Transverse colon (tissue), 3 donors: ENCODE data around the gene PIP5K1B.

ENCODE experiments used
- POLR2A ChIP-seq: fragments of 450-650 bp; IDR thresholded peaks from one replicate; pipeline ENCODE4 v1.6.1; 2016; ENCODE audit warnings: antibody characterized with exemption, mild to moderate bottlenecking, moderate library complexity
- TF ChIP-seq, protein P1 (sequence below), 5 experiments: fragments of 200-600 bp in 3 of 5; fragments of 450-650 bp in 2 of 5; sonication (generic) in 3 of 5; IDR thresholded peaks; 1 replicate in 2 of 5; 2 replicates in 3 of 5; pipeline ENCODE4 v1.5.1; 2016 to 2017; ENCODE audit warnings: antibody characterized with exemption in 5 of 5, inconsistent platforms in 3 of 5, mild to moderate bottlenecking in 2 of 5, moderate library complexity in 1 of 5

DNA sequence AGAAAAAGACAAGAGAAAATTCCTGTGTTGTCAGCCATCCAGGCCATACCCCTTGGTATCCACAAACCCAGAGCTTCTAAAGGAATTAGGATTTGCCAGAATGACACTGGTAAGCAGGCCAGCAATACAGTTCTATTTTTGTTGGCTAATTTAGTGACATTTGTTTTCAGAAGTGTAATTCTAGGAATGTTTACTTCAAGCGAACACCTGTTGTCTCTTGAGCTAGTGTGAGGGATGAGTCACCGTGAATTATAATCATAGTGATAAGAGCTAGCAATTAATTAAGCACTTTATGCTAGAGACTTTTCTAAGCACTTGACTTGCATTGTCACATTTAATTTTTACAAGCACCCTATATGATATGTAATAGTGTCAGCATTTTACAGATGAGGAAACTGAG is 209.7 kb downstream of the PIP5K1B start:
- TF ChIP-seq, protein P1, sequence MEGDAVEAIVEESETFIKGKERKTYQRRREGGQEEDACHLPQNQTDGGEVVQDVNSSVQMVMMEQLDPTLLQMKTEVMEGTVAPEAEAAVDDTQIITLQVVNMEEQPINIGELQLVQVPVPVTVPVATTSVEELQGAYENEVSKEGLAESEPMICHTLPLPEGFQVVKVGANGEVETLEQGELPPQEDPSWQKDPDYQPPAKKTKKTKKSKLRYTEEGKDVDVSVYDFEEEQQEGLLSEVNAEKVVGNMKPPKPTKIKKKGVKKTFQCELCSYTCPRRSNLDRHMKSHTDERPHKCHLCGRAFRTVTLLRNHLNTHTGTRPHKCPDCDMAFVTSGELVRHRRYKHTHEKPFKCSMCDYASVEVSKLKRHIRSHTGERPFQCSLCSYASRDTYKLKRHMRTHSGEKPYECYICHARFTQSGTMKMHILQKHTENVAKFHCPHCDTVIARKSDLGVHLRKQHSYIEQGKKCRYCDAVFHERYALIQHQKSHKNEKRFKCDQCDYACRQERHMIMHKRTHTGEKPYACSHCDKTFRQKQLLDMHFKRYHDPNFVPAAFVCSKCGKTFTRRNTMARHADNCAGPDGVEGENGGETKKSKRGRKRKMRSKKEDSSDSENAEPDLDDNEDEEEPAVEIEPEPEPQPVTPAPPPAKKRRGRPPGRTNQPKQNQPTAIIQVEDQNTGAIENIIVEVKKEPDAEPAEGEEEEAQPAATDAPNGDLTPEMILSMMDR (IDR thresholded peaks at IDR 0.05): no peak
- no peak for TF ChIP-seq POLR2A
